Neural progenitor cell (in vitro differentiated cells): Measurements from ENCODE around the gene VWA5B2. TPM values are rescaled to one million over a fixed set of nuclear protein-coding genes. Genes with fewer than 3 reads are reported as not detected.

Experiments
- DNase-seq: peaks from one replicate; pipeline ENCODE4 v3.0.0-alpha.2; 2016; ENCODE audit warnings: low spot score
- H2AFZ ChIP-seq: fragments of 200-600 bp; sonication (generic); replicated peaks from 2 replicates; pipeline ENCODE4 v1.6.1; 2016; ENCODE audit warnings: antibody characterized with exemption
- H3F3A ChIP-seq: fragments of 200-600 bp; sonication (generic); 2 replicates; pipeline ENCODE4 v1.6.1; 2016; ENCODE audit warnings: antibody characterized with exemption, low read depth
- H3K27ac ChIP-seq: fragments of 200-600 bp; sonication (generic); 2 replicates; pipeline ENCODE4 v1.5.1; 2016; ENCODE audit warnings: mild to moderate bottlenecking
- H3K27me3 ChIP-seq: fragments of 200-600 bp; sonication (generic); 2 replicates; pipeline ENCODE4 v1.6.1; 2016; ENCODE audit warnings: mild to moderate bottlenecking, moderate library complexity
- H3K36me3 ChIP-seq: fragments of 200-600 bp; sonication (generic); 2 replicates; pipeline ENCODE4 v1.5.1; 2016
- H3K4me1 ChIP-seq: fragments of 200-600 bp; sonication (generic); 2 replicates; pipeline ENCODE4 v1.6.1; 2016; ENCODE audit warnings: mixed run types
- H3K4me2 ChIP-seq: fragments of 200-600 bp; sonication (generic); 2 replicates; pipeline ENCODE4 v1.6.1; 2016
- H3K4me3 ChIP-seq: fragments of 200-600 bp; sonication (generic); 2 replicates; pipeline ENCODE4 v1.5.1; 2016
- H3K79me2 ChIP-seq: fragments of 200-600 bp; sonication (generic); 2 replicates; pipeline ENCODE4 v1.6.1; 2016; ENCODE audit warnings: low read depth
- H3K9ac ChIP-seq: fragments of 200-600 bp; sonication (generic); 2 replicates; pipeline ENCODE4 v1.6.1; 2016
- H3K9me3 ChIP-seq: fragments of 200-600 bp; sonication (generic); 2 replicates; pipeline ENCODE4 v1.5.1; 2016; ENCODE audit warnings: low read depth
- H4K20me1 ChIP-seq: fragments of 200-600 bp; sonication (generic); 2 replicates; pipeline ENCODE4 v1.6.1; 2016; ENCODE audit warnings: low read depth
- H3K27ac Mint-ChIP-seq: 3 replicates; pipeline ENCODE4 v1.8.0; 2021; ENCODE audit warnings: mixed read lengths
- H3K27me3 Mint-ChIP-seq: 2 replicates; pipeline ENCODE4 v1.8.0; 2022; ENCODE audit warnings: low read depth, mild to moderate bottlenecking, inconsistent platforms, moderate library complexity, mixed read lengths; ENCODE audit not compliant: insufficient read depth
- H3K36me3 Mint-ChIP-seq: 3 replicates; pipeline ENCODE4 v1.8.0; 2021; ENCODE audit warnings: mixed read lengths
- H3K4me1 Mint-ChIP-seq: 3 replicates; pipeline ENCODE4 v1.8.0; 2021; ENCODE audit warnings: mixed read lengths
- H3K4me3 Mint-ChIP-seq: 3 replicates; pipeline ENCODE4 v1.8.0; 2021; ENCODE audit warnings: mild to moderate bottlenecking, moderate library complexity, mixed read lengths
- H3K9me3 Mint-ChIP-seq: 3 replicates; pipeline ENCODE4 v1.8.0; 2020; ENCODE audit warnings: mixed read lengths
- CTCF ChIP-seq: fragments of 200-600 bp; sonication (generic); IDR thresholded peaks from 2 replicates; pipeline ENCODE4 v1.5.1; 2017; ENCODE audit warnings: antibody characterized with exemption, mild to moderate bottlenecking
- EZH2 ChIP-seq: fragments of 200-600 bp; sonication (generic); IDR thresholded peaks from 2 replicates; pipeline ENCODE4 v1.6.1; 2017; ENCODE audit warnings: antibody characterized with exemption, mild to moderate bottlenecking, moderate library complexity
- EZH2phosphoT487 ChIP-seq: fragments of 200-600 bp; sonication (generic); IDR thresholded peaks from 2 replicates; pipeline ENCODE4 v1.6.1; 2017; ENCODE audit warnings: antibody characterized with exemption
- total RNA-seq: library from RNA; depleted of rRNA; stranded (reverse); fragments of >200 nt; gene quantifications from 2 replicates; pipeline ENCODE4 v1.2.3, GENCODE V29; 2015; ENCODE audit warnings: low replicate concordance

Gene VWA5B2
- total RNA-seq, 1 donor from 2014 or later = not detected

- Mint-ChIP-seq H3K9me3 (no peaks in the 10 kb centered on the region), H3K27ac (peak within 1 kb of the TSS; percentile 89), H3K4me1 (peaks cover 27% of the 10 kb centered on the region), H3K36me3 (peaks cover 28% of the 10 kb centered on the region), H3K4me3 (peak within 1 kb of the TSS; percentile 98), H3K27me3 (peaks cover 3% of the 10 kb centered on the region)
- Histone ChIP-seq H3K4me3 (peak within 1 kb of the TSS; percentile 69), H3K79me2 (peaks cover 26% of the 10 kb centered on the region), H3F3A (peaks cover 20% of the 10 kb centered on the region), H3K27me3 (no peaks in the 10 kb centered on the region), H3K4me2 (peak within 1 kb of the TSS; percentile 84), H4K20me1 (peaks cover 10% of the 10 kb centered on the region), H3K9ac (peak within 1 kb of the TSS; percentile 87), H3K4me1 (peaks cover 14% of the 10 kb centered on the region), H3K9me3 (no peaks in the 10 kb centered on the region), H3K36me3 (no peaks in the 10 kb centered on the region), H2AFZ (no peak within 1 kb of the TSS), H3K27ac (peak within 1 kb of the TSS; percentile 47)
- TF ChIP-seq EZH2 = no peak
- no peak for TF ChIP-seq EZH2phosphoT487
- no peak for TF ChIP-seq CTCF
- no peak for DNase-seq
These were observed 43.0 kb upstream of the VWA5B2 start, which contains the start of gene ABCF3 for GRCh38 chr3:184186184-184186901. ABCF3 (plus strand) TSS chr3:184186199; CDS start chr3:184186208, 9 bp downstream.

- H3F3A ChIP-seq = peaks cover 20% of the 10 kb centered on the region
- H3K27ac Mint-ChIP-seq = no peak overlapping the region
- peak overlapping the region; percentile 87 for H3K9ac ChIP-seq
- peak overlapping the region; percentile 98 for H3K4me3 Mint-ChIP-seq
- H3K36me3 Mint-ChIP-seq = peaks cover 28% of the 10 kb centered on the region
- peaks cover 10% of the 10 kb centered on the region for H4K20me1 ChIP-seq
- H3K27ac ChIP-seq = no peak overlapping the region
- peaks cover 26% of the 10 kb centered on the region for H3K79me2 ChIP-seq
- no peaks in the 10 kb centered on the region for H3K9me3 ChIP-seq
- H3K4me2 ChIP-seq = peak overlapping the region; percentile 84
- TF ChIP-seq CTCF = no peak
- TF ChIP-seq EZH2phosphoT487 = no peak
- TF ChIP-seq EZH2 = no peak
- no peaks in the 10 kb centered on the region for H3K36me3 ChIP-seq
- H3K27me3 ChIP-seq = no peaks in the 10 kb centered on the region
- H3K9me3 Mint-ChIP-seq = no peaks in the 10 kb centered on the region
- H3K4me1 Mint-ChIP-seq = peaks cover 27% of the 10 kb centered on the region
- H3K27me3 Mint-ChIP-seq = peaks cover 3% of the 10 kb centered on the region
- H3K4me3 ChIP-seq = peak overlapping the region; percentile 69
- H3K4me1 ChIP-seq = peaks cover 14% of the 10 kb centered on the region
- H2AFZ ChIP-seq = no peak overlapping the region
- no peak for DNase-seq
These were observed 42.5 kb upstream of the VWA5B2 start for GRCh38 chr3:184186902-184187207.

- Mint-ChIP-seq H3K9me3 (no peaks in the 10 kb centered on the region), H3K27ac (no peak overlapping the region), H3K36me3 (peaks cover 26% of the 10 kb centered on the region), H3K27me3 (peaks cover 5% of the 10 kb centered on the region), H3K4me1 (peaks cover 27% of the 10 kb centered on the region), H3K4me3 (peak overlapping the region; percentile 98)
- Histone ChIP-seq H3K9ac (no peak overlapping the region), H2AFZ (no peak overlapping the region), H3K4me1 (peaks cover 14% of the 10 kb centered on the region), H3K4me2 (no peak overlapping the region), H3K9me3 (no peaks in the 10 kb centered on the region), H3K4me3 (no peak overlapping the region), H3K36me3 (no peaks in the 10 kb centered on the region), H3K79me2 (peaks cover 26% of the 10 kb centered on the region), H3K27me3 (no peaks in the 10 kb centered on the region), H4K20me1 (peaks cover 10% of the 10 kb centered on the region), H3F3A (peaks cover 20% of the 10 kb centered on the region), H3K27ac (no peak overlapping the region)
- no peak for DNase-seq
- TF ChIP-seq EZH2 (no peak), CTCF (no peak), EZH2phosphoT487 (no peak)
These were observed 41.3 kb upstream of the VWA5B2 start for GRCh38 chr3:184188080-184188479.
